Activated naive CD4-positive, alpha-beta T cell treated with anti-CD3 and anti-CD28 coated beads, Interleukin-2, amount 10 ng/mL, durations not matched to agents 7 days and 5 days (primary cell): ENCODE results near the gene MSI2.
"Not testable (repeated sequence)": the region's sequence is repeated elsewhere in the genome, so short reads cannot be mapped to it uniquely, and the experiment has no call there.

ENCODE experiments used
- CTCF ChIA-PET: fragments of 350-600 bp; sonication (Branson Sonifier 250); formaldehyde crosslinking; loops from one replicate; lab custom pipeline; 2021; ENCODE audit warnings: antibody characterized with exemption; lab: Charles Lee
- DNase-seq: peaks from one replicate; pipeline ENCODE4 v3.0.0-alpha.2; 2020
- H3K27ac Mint-ChIP-seq: one replicate; pipeline ENCODE4 v1.8.0; 2021; ENCODE audit warnings: mild to moderate bottlenecking, moderate library complexity, mixed read lengths
- H3K27me3 Mint-ChIP-seq: one replicate; pipeline ENCODE4 v1.8.0; 2021; ENCODE audit warnings: mild to moderate bottlenecking, mixed read lengths
- H3K36me3 Mint-ChIP-seq: one replicate; pipeline ENCODE4 v1.8.0; 2021; ENCODE audit warnings: mixed read lengths
- H3K4me1 Mint-ChIP-seq: one replicate; pipeline ENCODE4 v1.8.0; 2021; ENCODE audit warnings: mixed read lengths
- H3K4me3 Mint-ChIP-seq: one replicate; pipeline ENCODE4 v1.8.0; 2021; ENCODE audit warnings: mild to moderate bottlenecking, moderate library complexity, mixed read lengths
- H3K9me3 Mint-ChIP-seq: one replicate; pipeline ENCODE4 v1.8.0; 2021; ENCODE audit warnings: mixed read lengths

Gene MSI2

GRCh38 chr17:57294629-57295501, 38.5 kb downstream of the MSI2 start:
- peaks cover 25% of the 10 kb centered on the region for H3K4me1 Mint-ChIP-seq
- H3K27ac Mint-ChIP-seq = peak overlapping the region; percentile 25
- peaks cover 50% of the 10 kb centered on the region for H3K36me3 Mint-ChIP-seq
- CTCF ChIA-PET = interaction anchor here (1.0 kb wide), 1 partner anchor 13 kb away, joined by 3 read pairs; no protein-coding TSS in a partner anchor
- DNase-seq = peak; percentile 62
- no peaks in the 10 kb centered on the region for H3K9me3 Mint-ChIP-seq
- no peaks in the 10 kb centered on the region for H3K27me3 Mint-ChIP-seq
- no peak overlapping the region for H3K4me3 Mint-ChIP-seq

GRCh38 chr17:57295526-57296023, 39.3 kb downstream of the MSI2 start:
- no peak for DNase-seq
- Mint-ChIP-seq H3K4me1 (peaks cover 25% of the 10 kb centered on the region), H3K36me3 (peaks cover 54% of the 10 kb centered on the region), H3K4me3 (no peak overlapping the region), H3K27me3 (no peaks in the 10 kb centered on the region), H3K9me3 (peaks cover 3% of the 10 kb centered on the region), H3K27ac (peak overlapping the region; percentile 25)
- CTCF ChIA-PET = interaction anchor here (1.0 kb wide), 1 partner anchor 13 kb away, joined by 3 read pairs; no protein-coding TSS in a partner anchor

GRCh38 chr17:57296231-57296630, 39.9 kb downstream of the MSI2 start:
- Mint-ChIP-seq H3K9me3 (peaks cover 3% of the 10 kb centered on the region), H3K27me3 (no peaks in the 10 kb centered on the region), H3K27ac (no peak overlapping the region), H3K4me3 (no peak overlapping the region), H3K4me1 (peaks cover 25% of the 10 kb centered on the region), H3K36me3 (peaks cover 60% of the 10 kb centered on the region)
- CTCF ChIA-PET = no interaction called here
- no peak for DNase-seq

DNA sequence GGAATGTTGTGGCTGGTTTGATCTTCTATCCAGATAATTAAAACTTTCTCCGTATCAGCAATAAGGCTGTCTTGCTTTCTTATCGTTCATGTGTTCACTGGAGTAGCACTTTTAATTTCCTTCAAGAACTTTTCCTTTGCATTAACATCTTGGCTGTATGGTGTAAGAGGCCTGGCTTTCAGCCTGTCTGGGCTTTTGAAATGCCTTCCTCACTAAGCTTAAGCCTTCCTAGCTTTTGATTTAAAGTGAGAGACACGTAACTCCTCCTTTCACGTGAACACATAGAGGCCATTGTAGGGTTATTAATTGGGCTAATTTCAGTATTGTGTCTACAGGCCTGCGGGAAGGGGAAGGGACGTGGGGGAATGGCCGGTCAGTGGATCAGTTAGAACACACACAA, 42.9 kb downstream of the MSI2 start:
- Mint-ChIP-seq H3K4me1 (peaks cover 36% of the 10 kb centered on the region), H3K9me3 (peaks cover 3% of the 10 kb centered on the region), H3K4me3 (no peak overlapping the region), H3K27me3 (no peaks in the 10 kb centered on the region), H3K36me3 (peaks cover 66% of the 10 kb centered on the region), H3K27ac (no peak overlapping the region)
- no peak for DNase-seq
- CTCF ChIA-PET = no interaction called here

GRCh38 chr17:57300592-57300991, 44.3 kb downstream of the MSI2 start:
- Mint-ChIP-seq H3K4me1 (peaks cover 21% of the 10 kb centered on the region), H3K36me3 (peaks cover 53% of the 10 kb centered on the region)
- DNase-seq, H3K9me3 Mint-ChIP-seq, CTCF ChIA-PET, H3K4me3 Mint-ChIP-seq, H3K27me3 Mint-ChIP-seq, H3K27ac Mint-ChIP-seq: not testable (repeated sequence)

- Mint-ChIP-seq H3K27me3 (no peaks in the 10 kb centered on the region), H3K4me1 (peaks cover 15% of the 10 kb centered on the region), H3K4me3 (no peak overlapping the region), H3K9me3 (peaks cover 3% of the 10 kb centered on the region), H3K36me3 (peaks cover 54% of the 10 kb centered on the region), H3K27ac (no peak overlapping the region)
- CTCF ChIA-PET = no interaction called here
- no peak for DNase-seq
Observed at GRCh38 chr17:57302690-57303465, 46.6 kb downstream of the MSI2 start.

GRCh38 chr17:57305144-57305728, 48.9 kb downstream of the MSI2 start:
- Mint-ChIP-seq H3K27ac (no peak overlapping the region), H3K36me3 (peaks cover 38% of the 10 kb centered on the region), H3K9me3 (peaks cover 3% of the 10 kb centered on the region), H3K27me3 (no peaks in the 10 kb centered on the region), H3K4me3 (no peak overlapping the region), H3K4me1 (peaks cover 15% of the 10 kb centered on the region)
- CTCF ChIA-PET = no interaction called here
- no peak for DNase-seq

DNA sequence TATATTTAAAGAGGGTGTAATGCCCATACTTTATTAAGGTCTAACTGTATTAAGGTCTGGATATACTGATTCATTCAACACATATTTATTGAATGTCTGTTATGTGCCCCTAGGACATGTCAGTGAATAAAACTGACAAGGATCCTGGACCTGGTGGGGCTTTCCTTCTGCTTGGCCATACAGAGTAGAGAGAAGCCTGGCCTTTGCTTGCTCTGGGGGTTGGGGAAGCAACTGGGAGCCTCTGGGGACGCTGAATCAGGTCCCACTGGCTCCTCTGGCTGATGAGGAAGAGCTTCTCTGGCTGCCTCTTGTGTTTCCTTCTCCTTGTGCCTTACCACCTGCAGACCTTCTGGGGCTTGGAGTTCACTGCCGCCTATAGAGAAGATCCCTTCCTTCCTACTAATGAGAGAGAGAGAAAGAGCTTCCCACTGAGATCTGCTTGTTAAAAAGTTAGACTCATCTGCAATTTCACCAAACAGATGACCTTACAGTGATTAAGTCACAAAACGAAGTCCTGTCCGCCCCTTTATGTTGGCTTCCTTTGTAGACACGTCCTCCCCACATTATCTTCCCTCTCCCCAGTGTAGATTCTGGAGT, 49.7 kb downstream of the MSI2 start:
- H3K27me3 Mint-ChIP-seq = no peaks in the 10 kb centered on the region
- peaks cover 34% of the 10 kb centered on the region for H3K36me3 Mint-ChIP-seq
- no peak for DNase-seq
- H3K27ac Mint-ChIP-seq = no peak overlapping the region
- CTCF ChIA-PET = no interaction called here
- no peaks in the 10 kb centered on the region for H3K9me3 Mint-ChIP-seq
- no peak overlapping the region for H3K4me3 Mint-ChIP-seq
- H3K4me1 Mint-ChIP-seq = peaks cover 15% of the 10 kb centered on the region

- no peaks in the 10 kb centered on the region for H3K27me3 Mint-ChIP-seq
- peaks cover 2% of the 10 kb centered on the region for H3K4me1 Mint-ChIP-seq
- no peak overlapping the region for H3K4me3 Mint-ChIP-seq
Observed at GRCh38 chr17:57308543-57309186, 52.3 kb downstream of the MSI2 start.

GRCh38 chr17:57309479-57309878, 53.2 kb downstream of the MSI2 start:
- CTCF ChIA-PET = no interaction called here
- Mint-ChIP-seq H3K27ac (no peak overlapping the region), H3K4me1 (no peaks in the 10 kb centered on the region), H3K27me3 (no peaks in the 10 kb centered on the region), H3K9me3 (no peaks in the 10 kb centered on the region), H3K4me3 (no peak overlapping the region), H3K36me3 (peaks cover 23% of the 10 kb centered on the region)
- DNase-seq = no peak

More at GRCh38 chr17:57308543-57309186, 52.3 kb downstream of the MSI2 start:
- no peak for DNase-seq
- Mint-ChIP-seq H3K9me3 (no peaks in the 10 kb centered on the region), H3K27ac (no peak overlapping the region), H3K36me3 (peaks cover 23% of the 10 kb centered on the region)
- CTCF ChIA-PET = interaction anchor here (1.5 kb wide), 1 partner anchor 13 kb away, joined by 3 read pairs; no protein-coding TSS in a partner anchor

DNA sequence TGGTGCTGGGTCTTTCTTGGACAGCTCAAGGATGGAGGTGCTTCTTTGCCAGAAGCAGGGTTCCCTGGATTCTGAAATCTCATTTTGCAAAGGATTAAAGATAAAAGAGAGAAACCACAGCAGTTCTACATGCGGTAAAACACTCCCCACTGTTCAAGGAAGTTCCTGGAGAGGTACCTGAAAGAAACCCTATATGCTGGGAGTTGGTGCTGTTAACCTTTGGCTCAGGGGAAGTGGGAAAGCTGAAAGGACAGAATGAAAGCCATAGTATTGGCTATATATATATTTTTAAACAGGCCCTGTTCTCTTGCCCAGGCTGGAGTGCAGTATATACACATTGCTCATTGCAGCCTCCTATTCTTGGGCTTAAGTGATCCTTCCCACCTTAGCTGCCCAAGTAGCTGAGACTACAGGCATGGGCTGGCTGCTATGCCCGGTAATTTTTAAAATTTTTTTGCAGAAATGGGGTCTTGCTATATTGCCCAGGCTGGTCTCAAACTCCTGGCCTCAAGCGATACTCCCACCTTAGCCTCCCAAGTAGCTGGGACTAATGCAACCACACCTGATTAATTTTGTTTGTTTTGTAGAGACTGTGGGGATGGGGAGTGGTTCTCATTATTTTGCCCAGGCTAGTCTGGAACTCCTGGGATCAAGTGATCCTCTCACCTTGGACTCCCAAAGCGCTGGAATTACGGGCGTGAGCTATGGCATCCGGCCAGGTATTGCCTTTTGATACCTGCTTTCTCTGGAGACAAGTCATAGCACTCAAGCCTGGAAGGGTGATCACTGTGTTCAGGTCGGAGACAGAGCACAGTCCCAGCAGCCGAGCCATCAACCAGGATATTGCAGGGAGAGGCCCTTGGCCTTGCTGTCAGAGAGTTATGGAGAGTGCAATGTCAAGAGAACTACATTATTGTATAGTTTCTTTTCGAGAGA, 55.2 kb downstream of the MSI2 start:
- no peak overlapping the region for H3K4me3 Mint-ChIP-seq
- H3K27ac Mint-ChIP-seq = peak overlapping the region; percentile 33
- no peaks in the 10 kb centered on the region for H3K4me1 Mint-ChIP-seq
- H3K36me3 Mint-ChIP-seq = peaks cover 17% of the 10 kb centered on the region
- CTCF ChIA-PET = no interaction called here
- no peak for DNase-seq
- H3K27me3 Mint-ChIP-seq = no peaks in the 10 kb centered on the region
- H3K9me3 Mint-ChIP-seq = no peaks in the 10 kb centered on the region

DNA sequence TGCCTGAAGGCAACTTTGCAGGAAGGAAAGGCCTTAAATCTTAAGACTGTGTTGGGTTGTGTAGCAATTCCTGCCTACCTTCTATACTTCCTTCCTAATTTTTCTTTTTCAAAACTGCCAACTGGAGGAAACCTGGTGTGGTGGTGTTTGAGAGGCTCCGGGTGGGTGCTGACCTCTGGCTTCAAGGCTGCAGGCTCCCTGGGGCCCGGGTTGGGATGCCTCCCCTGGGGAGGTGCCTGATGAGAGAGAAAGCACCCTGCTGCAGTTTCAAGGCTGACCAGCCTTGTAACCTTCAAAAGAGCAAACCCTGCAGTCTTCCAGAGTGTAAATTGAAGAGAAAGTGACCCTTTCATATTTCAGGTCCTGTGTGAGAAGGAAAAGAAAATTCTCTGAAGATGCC, 55.9 kb downstream of the MSI2 start:
- Mint-ChIP-seq H3K27me3 (no peaks in the 10 kb centered on the region), H3K36me3 (peaks cover 17% of the 10 kb centered on the region), H3K4me1 (no peaks in the 10 kb centered on the region), H3K4me3 (no peak overlapping the region), H3K9me3 (no peaks in the 10 kb centered on the region), H3K27ac (peak overlapping the region; percentile 33)
- no peak for DNase-seq
- CTCF ChIA-PET = no interaction called here
